ENCODE results near the gene CSF1. TPM values are rescaled to one million over a fixed set of nuclear protein-coding genes. Genes with fewer than 3 reads are reported as not detected.
"Not testable (repeated sequence)": the region's sequence is repeated elsewhere in the genome, so short reads cannot be mapped to it uniquely, and the experiment has no call there.

CSF1 gene
- polyA plus RNA-seq, 1 of the 3 experiments (the other 2 are of a cell fraction): 31.9 TPM

- no peak for TF ChIP-seq CHD2 (IDR thresholded peaks at IDR 0.05; ENCODE audit: low read length, partially characterized antibody)
These were observed 37.6 kb downstream of the CSF1 start (continued) for GRCh38 chr1:109948285-109948630.

GRCh38 chr1:109950038-109950437, 39.4 kb downstream of the CSF1 start:
- H3K4me1 ChIP-seq (ENCODE audit: control insufficient read depth in 1 of 2, insufficient read depth in 2 of 2, low read depth in 1 of 2, low read length in 1 of 2): peaks cover 0 to 6% of the 10 kb centered on the region in 2 experiments; a peak in 1 of 4 replicates
- 92% methylated on average over 1 of the region's 1 CpG for WGBS (ENCODE audit: low lambda C conversion rate)

GRCh38 chr1:109950509-109950908, 39.9 kb downstream of the CSF1 start:
- no peak for DNase-seq
- no peaks in the 10 kb centered on the region for H3K27me3 ChIP-seq (ENCODE audit: insufficient read depth)
- no peak overlapping the region for H3K4me2 ChIP-seq
- H3K4me1 ChIP-seq (ENCODE audit: control insufficient read depth in 1 of 2, insufficient read depth in 2 of 2, low read depth in 1 of 2, low read length in 1 of 2): peaks cover 0 to 6% of the 10 kb centered on the region in 2 experiments; a peak in 1 of 4 replicates
- ChIA-PET POLR2A (no interaction called here), CTCF (no interaction called here)
- H3K27ac ChIP-seq (ENCODE audit: low read depth in 2 of 2, low read length in 1 of 2): no peak overlapping the region; a peak in 1 of 4 replicates
- no peaks in the 10 kb centered on the region for H3K79me2 ChIP-seq (ENCODE audit: insufficient read depth)
- H3K9me2 ChIP-seq: no peaks in the 10 kb centered on the region
- no peak overlapping the region for H2AFZ ChIP-seq (ENCODE audit: low read depth)
- H3K9me3 ChIP-seq: no peaks in the 10 kb centered on the region
- TF ChIP-seq REST (IDR thresholded peaks at IDR 0.05; ENCODE audit: low read depth, low read length) (no peak), TCF12 (IDR thresholded peaks at IDR 0.05) (no peak), GABPA (IDR thresholded peaks at IDR 0.05; ENCODE audit: low read depth) (no peak), GATA2 (CRISPR knock-in tag; IDR thresholded peaks at IDR 0.05) (no peak), IRF3 (IDR thresholded peaks at IDR 0.05; ENCODE audit: low read depth, low read length) (no peak)
- no peak overlapping the region for H3K9ac ChIP-seq
- H3F3A ChIP-seq (replicated peaks; ENCODE audit: insufficient read depth): peaks cover 4% of the 10 kb centered on the region
- 93% methylated on average over 2 of the region's 2 CpGs for WGBS (ENCODE audit: low lambda C conversion rate)
- no peaks in the 10 kb centered on the region for H3K36me3 ChIP-seq (replicated peaks in 1 of 2; ENCODE audit: control insufficient read depth in 1 of 2, insufficient read depth in 2 of 2, low read length in 1 of 2)
- no peaks in the 10 kb centered on the region for H4K20me1 ChIP-seq (ENCODE audit: insufficient read depth)
- no peak overlapping the region for H3K4me3 ChIP-seq (ENCODE audit: low read depth in 2 of 2, low read length in 1 of 2)

More at GRCh38 chr1:109950038-109950437, 39.4 kb downstream of the CSF1 start:
- no peak overlapping the region for H2AFZ ChIP-seq (ENCODE audit: low read depth)
- no peak overlapping the region for H3K4me3 ChIP-seq (ENCODE audit: low read depth in 2 of 2, low read length in 1 of 2)
- H3F3A ChIP-seq (replicated peaks; ENCODE audit: insufficient read depth): peaks cover 4% of the 10 kb centered on the region
- H3K9ac ChIP-seq: no peak overlapping the region
- H3K79me2 ChIP-seq (ENCODE audit: insufficient read depth): no peaks in the 10 kb centered on the region
- ChIA-PET POLR2A (no interaction called here), CTCF (interaction anchor here (1.2 kb wide), 1 partner anchor 9 kb away, joined by 3 read pairs; no protein-coding TSS in a partner anchor)
- H3K27ac ChIP-seq (ENCODE audit: low read depth in 2 of 2, low read length in 1 of 2): no peak overlapping the region
- no peaks in the 10 kb centered on the region for H4K20me1 ChIP-seq (ENCODE audit: insufficient read depth)
- no peaks in the 10 kb centered on the region for H3K27me3 ChIP-seq (ENCODE audit: insufficient read depth)
- H3K4me2 ChIP-seq: no peak overlapping the region
- TF ChIP-seq FOXJ3 (CRISPR knock-in tag; IDR thresholded peaks at IDR 0.05) (no peak), EP300 (IDR thresholded peaks at IDR 0.05; ENCODE audit: borderline replicate concordance in 1 of 2, low read depth in 1 of 2, low read length in 1 of 2) (no peak)
- H3K9me2 ChIP-seq: no peaks in the 10 kb centered on the region
- DNase-seq: no peak
- no peaks in the 10 kb centered on the region for H3K36me3 ChIP-seq (replicated peaks in 1 of 2; ENCODE audit: control insufficient read depth in 1 of 2, insufficient read depth in 2 of 2, low read length in 1 of 2)
- H3K9me3 ChIP-seq: no peaks in the 10 kb centered on the region

- H3K4me1 ChIP-seq (ENCODE audit: control insufficient read depth in 1 of 2, insufficient read depth in 2 of 2, low read depth in 1 of 2, low read length in 1 of 2); H3K9me3 ChIP-seq; H3K36me3 ChIP-seq (replicated peaks in 1 of 2; ENCODE audit: control insufficient read depth in 1 of 2, insufficient read depth in 2 of 2, low read length in 1 of 2); H3K9me2 ChIP-seq; H4K20me1 ChIP-seq (ENCODE audit: insufficient read depth); H3K27ac ChIP-seq (ENCODE audit: low read depth in 2 of 2, low read length in 1 of 2); DNase-seq; H3K9ac ChIP-seq; H3F3A ChIP-seq (replicated peaks; ENCODE audit: insufficient read depth); H3K27me3 ChIP-seq (ENCODE audit: insufficient read depth); H3K79me2 ChIP-seq (ENCODE audit: insufficient read depth); POLR2A ChIA-PET; H2AFZ ChIP-seq (ENCODE audit: low read depth); H3K4me3 ChIP-seq (ENCODE audit: low read depth in 2 of 2, low read length in 1 of 2); H3K4me2 ChIP-seq: not testable (repeated sequence)
- CTCF ChIA-PET: interaction anchor here (1.9 kb wide), 1 partner anchor 33 kb away, joined by 7 read pairs; the partner anchor contains the start of gene AHCYL1
- 86% methylated on average over 5 of the region's 5 CpGs for WGBS (ENCODE audit: low lambda C conversion rate)
These were observed 40.9 kb downstream of the CSF1 start for GRCh38 chr1:109951501-109951900.

Data from SK-N-SH (cell line).